ENCODE data around the gene HSBP1. TPM values are rescaled to one million over a fixed set of nuclear protein-coding genes. Genes with fewer than 3 reads are reported as not detected.

The HSBP1 gene
- total and polyA plus RNA-seq, 2 experiments from 2014 or later = 26.7 to 384 TPM

- WGBS (ENCODE audit: low lambda C conversion rate, missing lambda C conversion rate) = 58% methylated on average over 4 of the region's 4 CpGs
- no peak for DNase-seq (ENCODE audit: low spot score)
- H2AFZ ChIP-seq = no peak overlapping the region
- H3K27ac ChIP-seq = no peak overlapping the region
- no peaks in the 10 kb centered on the region for H3K27me3 ChIP-seq
- H3K4me1 ChIP-seq (ENCODE audit: insufficient read depth) = no peaks in the 10 kb centered on the region
- no peak overlapping the region for H3K4me3 ChIP-seq
- H3K79me2 ChIP-seq = no peaks in the 10 kb centered on the region
- no peak for TF ChIP-seq EZH2 (IDR thresholded peaks at IDR 0.05; ENCODE audit: borderline replicate concordance)
- TF ChIP-seq CTCF (IDR thresholded peaks at IDR 0.05; ENCODE audit: poor library complexity) = no peak
- TF ChIP-seq EZH2phosphoT487 (IDR thresholded peaks at IDR 0.05; ENCODE audit: low read depth, severe bottlenecking, unreplicated experiment) = no peak
- H3K9me2 ChIP-seq (replicated peaks; ENCODE audit: insufficient read depth) = no peaks in the 10 kb centered on the region
- no peak overlapping the region for H3K4me2 ChIP-seq
- no peaks in the 10 kb centered on the region for H4K20me1 ChIP-seq (ENCODE audit: insufficient read depth, poor library complexity, severe bottlenecking)
- H3K9me3 ChIP-seq (ENCODE audit: low read depth) = no peaks in the 10 kb centered on the region
- no peaks in the 10 kb centered on the region for H3K36me3 ChIP-seq (replicated peaks; ENCODE audit: insufficient read depth, low read depth)
Measured at GRCh38 chr16:83838151-83838550, 30.4 kb downstream of the HSBP1 start.

GRCh38 chr16:83839561-83839960, 31.8 kb downstream of the HSBP1 start:
- H3K9me2 ChIP-seq (replicated peaks; ENCODE audit: insufficient read depth) = no peaks in the 10 kb centered on the region
- no peaks in the 10 kb centered on the region for H3K9me3 ChIP-seq (ENCODE audit: low read depth)
- no peaks in the 10 kb centered on the region for H3K36me3 ChIP-seq (replicated peaks; ENCODE audit: insufficient read depth, low read depth)
- 56% methylated on average over 3 of the region's 3 CpGs for WGBS (ENCODE audit: low lambda C conversion rate, missing lambda C conversion rate)
- H3K4me2 ChIP-seq = no peak overlapping the region
- H3K27ac ChIP-seq = no peak overlapping the region
- H3K4me3 ChIP-seq = no peak overlapping the region
- no peaks in the 10 kb centered on the region for H3K27me3 ChIP-seq
- H2AFZ ChIP-seq = no peak overlapping the region
- no peak for TF ChIP-seq CTCF (IDR thresholded peaks at IDR 0.05; ENCODE audit: poor library complexity)
- no peak for TF ChIP-seq EZH2phosphoT487 (IDR thresholded peaks at IDR 0.05; ENCODE audit: low read depth, severe bottlenecking, unreplicated experiment)
- no peak for TF ChIP-seq EZH2 (IDR thresholded peaks at IDR 0.05; ENCODE audit: borderline replicate concordance)
- no peak for DNase-seq (ENCODE audit: low spot score)
- no peaks in the 10 kb centered on the region for H3K79me2 ChIP-seq
- no peaks in the 10 kb centered on the region for H4K20me1 ChIP-seq (ENCODE audit: insufficient read depth, poor library complexity, severe bottlenecking)
- no peaks in the 10 kb centered on the region for H3K4me1 ChIP-seq (ENCODE audit: insufficient read depth)

GRCh38 chr16:83840060-83840617, 32.4 kb downstream of the HSBP1 start:
- H3K9me3 ChIP-seq (ENCODE audit: low read depth) = no peaks in the 10 kb centered on the region
- no peak overlapping the region for H3K27ac ChIP-seq
- H2AFZ ChIP-seq = no peak overlapping the region
- H3K9me2 ChIP-seq (replicated peaks; ENCODE audit: insufficient read depth) = no peaks in the 10 kb centered on the region
- no peaks in the 10 kb centered on the region for H4K20me1 ChIP-seq (ENCODE audit: insufficient read depth, poor library complexity, severe bottlenecking)
- no peak for DNase-seq (ENCODE audit: low spot score)
- no peak overlapping the region for H3K4me3 ChIP-seq
- no peak for TF ChIP-seq EZH2phosphoT487 (IDR thresholded peaks at IDR 0.05; ENCODE audit: low read depth, severe bottlenecking, unreplicated experiment)
- no peak for TF ChIP-seq CTCF (IDR thresholded peaks at IDR 0.05; ENCODE audit: poor library complexity)
- TF ChIP-seq EZH2 (IDR thresholded peaks at IDR 0.05; ENCODE audit: borderline replicate concordance) = no peak
- H3K36me3 ChIP-seq (replicated peaks; ENCODE audit: insufficient read depth, low read depth) = no peaks in the 10 kb centered on the region
- H3K79me2 ChIP-seq = no peaks in the 10 kb centered on the region
- H3K4me2 ChIP-seq = no peak overlapping the region
- H3K27me3 ChIP-seq = no peaks in the 10 kb centered on the region
- WGBS (ENCODE audit: low lambda C conversion rate, missing lambda C conversion rate) = 71% methylated on average over 4 of the region's 4 CpGs
- no peaks in the 10 kb centered on the region for H3K4me1 ChIP-seq (ENCODE audit: insufficient read depth)
